PFSK-1 (cell line): ENCODE results near the gene GYS1.

ENCODE experiments used
- FOXP2 ChIP-seq: optimal IDR thresholded peaks from 2 replicates; pipeline ENCODE3; 2011; ENCODE audit warnings: borderline replicate concordance, control low read depth, inconsistent platforms; ENCODE audit not compliant: insufficient read depth; ENCODE audit errors: extremely low read length, extremely low read depth
- POLR2AphosphoS5 ChIP-seq: IDR thresholded peaks from 2 replicates; pipeline ENCODE4 v1.6.1; 2012; ENCODE audit warnings: low read depth, mild to moderate bottlenecking, control low read depth, low read length, moderate library complexity
- REST ChIP-seq, 2 experiments: IDR thresholded peaks; 2 replicates each; pipeline versions ENCODE4 v1.6.1 to v1.8.0; 2011 to 2012; ENCODE audit warnings: low read depth in 2 of 2, low read length in 2 of 2, control low read depth in 1 of 2, inconsistent platforms in 1 of 2, mild to moderate bottlenecking in 1 of 2, moderate library complexity in 1 of 2; ENCODE audit not compliant: insufficient read depth in 1 of 2
- SIN3A ChIP-seq: IDR thresholded peaks from 2 replicates; pipeline ENCODE4 v1.6.1; 2012; ENCODE audit warnings: mild to moderate bottlenecking, low read length, moderate library complexity, borderline replicate concordance; ENCODE audit not compliant: insufficient read depth
- TAF1 ChIP-seq: IDR thresholded peaks from 2 replicates; pipeline ENCODE4 v1.6.1; 2012; ENCODE audit warnings: low read length, control low read depth, borderline replicate concordance; ENCODE audit not compliant: insufficient read depth

GYS1 gene

GRCh38 chr19:49022116-49022515 lies 29.0 kb upstream of the GYS1 start:
- TF ChIP-seq TAF1 (no peak), FOXP2 (no peak), REST (IDR thresholded peaks at IDR 0.05; ENCODE audit: insufficient read depth in 1 of 2, low read depth in 2 of 2, low read length in 2 of 2) (no peak), SIN3A (no peak), POLR2AphosphoS5 (no peak)

GRCh38 chr19:49020931-49021895 lies 28.1 kb upstream of the GYS1 start:
- peak; percentile 32; the same call in 1 of the 2 replicates for TF ChIP-seq TAF1
- no peak for TF ChIP-seq FOXP2
- TF ChIP-seq REST (IDR thresholded peaks at IDR 0.05; ENCODE audit: insufficient read depth in 1 of 2, low read depth in 2 of 2, low read length in 2 of 2): no peak
- no peak for TF ChIP-seq SIN3A
- TF ChIP-seq POLR2AphosphoS5: no peak

GRCh38 chr19:49020342-49020741 lies 27.2 kb upstream of the GYS1 start:
- TF ChIP-seq TAF1 (no peak), REST (IDR thresholded peaks at IDR 0.05; ENCODE audit: insufficient read depth in 1 of 2, low read depth in 2 of 2, low read length in 2 of 2) (no peak), SIN3A (no peak), POLR2AphosphoS5 (no peak), FOXP2 (no peak)

GRCh38 chr19:49019242-49019932 lies 26.3 kb upstream of the GYS1 start:
- TF ChIP-seq FOXP2: no peak
- TF ChIP-seq SIN3A: no peak
- TF ChIP-seq REST (IDR thresholded peaks at IDR 0.05; ENCODE audit: insufficient read depth in 1 of 2, low read depth in 2 of 2, low read length in 2 of 2): no peak
- TF ChIP-seq POLR2AphosphoS5: no peak
- TF ChIP-seq TAF1: no peak
